Measurements from ENCODE around the gene SNPH. TPM values are rescaled to one million over a fixed set of nuclear protein-coding genes. Genes with fewer than 3 reads are reported as not detected.
A peak's percentile ranks its signal among the peaks of the same experiment; 100 is the strongest.
"Not testable (repeated sequence)": the region's sequence is repeated elsewhere in the genome, so short reads cannot be mapped to it uniquely, and the experiment has no call there.

The SNPH gene, protein sequence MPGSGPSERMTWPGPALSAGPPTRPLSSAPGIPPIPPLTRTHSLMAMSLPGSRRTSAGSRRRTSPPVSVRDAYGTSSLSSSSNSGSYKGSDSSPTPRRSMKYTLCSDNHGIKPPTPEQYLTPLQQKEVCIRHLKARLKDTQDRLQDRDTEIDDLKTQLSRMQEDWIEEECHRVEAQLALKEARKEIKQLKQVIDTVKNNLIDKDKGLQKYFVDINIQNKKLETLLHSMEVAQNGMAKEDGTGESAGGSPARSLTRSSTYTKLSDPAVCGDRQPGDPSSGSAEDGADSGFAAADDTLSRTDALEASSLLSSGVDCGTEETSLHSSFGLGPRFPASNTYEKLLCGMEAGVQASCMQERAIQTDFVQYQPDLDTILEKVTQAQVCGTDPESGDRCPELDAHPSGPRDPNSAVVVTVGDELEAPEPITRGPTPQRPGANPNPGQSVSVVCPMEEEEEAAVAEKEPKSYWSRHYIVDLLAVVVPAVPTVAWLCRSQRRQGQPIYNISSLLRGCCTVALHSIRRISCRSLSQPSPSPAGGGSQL
- total RNA-seq: 1 to 10 TPM in 3 of 4 donors, under 1 TPM in 1; 0.25 to 2.8 (median 2.1) TPM

DNA sequence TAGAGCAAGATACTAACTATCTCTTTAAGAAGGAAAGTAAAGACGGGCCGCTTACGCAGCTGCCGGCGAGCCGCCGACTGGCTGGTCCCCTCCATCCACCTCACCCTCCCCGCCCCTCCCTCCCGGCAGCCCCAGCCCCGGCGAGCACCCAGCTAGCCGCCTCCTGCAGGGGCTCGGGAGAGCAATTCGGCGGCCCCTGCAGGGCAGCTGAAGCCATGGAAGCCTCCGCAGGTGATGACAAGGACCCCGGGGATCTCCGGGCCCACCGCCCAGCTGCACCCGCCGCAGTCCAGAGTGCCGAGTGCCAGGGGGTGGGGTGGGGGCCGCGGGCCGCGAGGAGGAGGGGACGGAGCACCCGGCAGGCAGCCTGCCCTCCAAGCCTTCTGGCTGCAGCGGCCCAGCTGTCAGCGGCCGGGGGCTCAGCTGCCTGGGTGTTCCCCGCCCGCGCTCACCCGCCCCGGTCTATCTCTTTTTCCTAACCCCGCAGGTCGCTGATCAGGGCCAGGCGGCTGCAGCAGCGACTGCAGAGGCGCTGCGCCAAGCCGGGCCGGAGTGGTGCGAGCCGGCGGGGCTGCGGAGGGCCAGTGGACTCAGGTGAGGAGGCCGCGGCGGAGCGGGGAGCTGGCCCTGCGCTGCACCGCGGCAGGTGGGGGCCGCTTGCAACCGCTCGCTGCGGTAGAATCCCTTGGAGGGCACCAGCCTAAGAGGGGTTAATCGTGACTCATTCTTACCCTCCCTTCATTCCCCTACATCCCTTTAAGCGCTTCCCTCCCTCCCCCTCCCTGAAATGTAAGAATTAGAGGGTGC, at the start of gene SNPH:
Gene SNPH (plus strand): TSS at position 128 of the 807 bp plus-strand sequence. CDS start 29,946 bp downstream, outside the sequence.
- DNase-seq (ENCODE audit: low spot score in 2 of 2): peak; percentile 39 to 93
- intact Hi-C loops (cut with DNase I; ENCODE audit: low total_unique reads): no loop called here
- 0 to 1% methylated on average over 35 to 53 of the region's 61 CpGs for WGBS, 2 donors
- TF ChIP-seq, protein P1, sequence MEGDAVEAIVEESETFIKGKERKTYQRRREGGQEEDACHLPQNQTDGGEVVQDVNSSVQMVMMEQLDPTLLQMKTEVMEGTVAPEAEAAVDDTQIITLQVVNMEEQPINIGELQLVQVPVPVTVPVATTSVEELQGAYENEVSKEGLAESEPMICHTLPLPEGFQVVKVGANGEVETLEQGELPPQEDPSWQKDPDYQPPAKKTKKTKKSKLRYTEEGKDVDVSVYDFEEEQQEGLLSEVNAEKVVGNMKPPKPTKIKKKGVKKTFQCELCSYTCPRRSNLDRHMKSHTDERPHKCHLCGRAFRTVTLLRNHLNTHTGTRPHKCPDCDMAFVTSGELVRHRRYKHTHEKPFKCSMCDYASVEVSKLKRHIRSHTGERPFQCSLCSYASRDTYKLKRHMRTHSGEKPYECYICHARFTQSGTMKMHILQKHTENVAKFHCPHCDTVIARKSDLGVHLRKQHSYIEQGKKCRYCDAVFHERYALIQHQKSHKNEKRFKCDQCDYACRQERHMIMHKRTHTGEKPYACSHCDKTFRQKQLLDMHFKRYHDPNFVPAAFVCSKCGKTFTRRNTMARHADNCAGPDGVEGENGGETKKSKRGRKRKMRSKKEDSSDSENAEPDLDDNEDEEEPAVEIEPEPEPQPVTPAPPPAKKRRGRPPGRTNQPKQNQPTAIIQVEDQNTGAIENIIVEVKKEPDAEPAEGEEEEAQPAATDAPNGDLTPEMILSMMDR (IDR thresholded peaks at IDR 0.05): no peak
- no peak for TF ChIP-seq POLR2A (IDR thresholded peaks at IDR 0.05)
- H3K4me3 ChIP-seq (ENCODE audit: low read depth, poor library complexity, severe bottlenecking): peak within 1 kb of the TSS; percentile 22

DNA sequence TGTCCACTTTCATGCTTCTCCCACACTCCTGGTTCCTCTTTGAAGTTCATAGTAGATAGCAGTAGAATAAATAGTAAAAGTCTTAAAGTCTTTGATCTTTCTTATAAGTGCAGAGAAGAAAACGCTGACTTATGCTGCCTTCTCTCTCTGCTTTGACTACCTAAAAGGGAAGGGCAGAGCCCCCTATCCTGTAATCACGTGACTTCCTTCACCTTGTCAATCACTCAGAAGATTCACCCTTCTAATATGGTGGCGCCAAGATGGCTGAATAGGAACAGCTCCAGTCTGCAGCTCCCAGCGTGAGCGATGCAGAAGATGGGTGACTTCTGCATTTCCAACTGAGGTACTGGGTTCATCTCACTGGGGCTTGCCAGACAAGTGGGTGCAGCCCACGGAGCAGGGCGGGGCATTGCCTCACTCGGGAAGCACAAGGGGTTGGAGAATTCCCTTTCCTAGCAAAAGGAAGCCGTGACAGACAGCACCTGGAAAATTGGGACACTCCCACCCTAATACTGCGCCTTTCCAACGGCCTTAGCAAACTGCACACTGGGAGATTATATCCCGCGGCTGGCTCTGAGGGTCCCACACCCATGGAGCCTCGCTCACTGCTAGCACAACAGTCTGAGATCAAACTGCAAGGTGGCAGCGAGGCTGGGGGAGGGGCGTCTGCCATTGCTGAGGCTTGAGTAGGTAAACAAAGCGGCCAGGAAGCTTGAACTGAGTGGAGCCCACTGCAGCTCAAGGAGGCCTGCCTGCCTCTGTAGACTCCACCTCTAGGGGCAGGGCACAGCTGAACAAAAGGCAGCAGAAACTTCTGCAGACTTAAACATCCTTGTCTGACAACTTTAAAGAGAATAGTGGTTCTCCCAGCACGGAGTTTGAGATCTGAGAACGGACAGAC, 49.3 kb upstream of the SNPH start:
- H3K4me3 ChIP-seq (ENCODE audit: low read depth, poor library complexity, severe bottlenecking); intact Hi-C loops (cut with DNase I; ENCODE audit: low total_unique reads); DNase-seq (ENCODE audit: low spot score in 2 of 2): not testable (repeated sequence)
- WGBS, 2 donors: 82 to 84% methylated on average over 19 of the region's 19 CpGs

DNA sequence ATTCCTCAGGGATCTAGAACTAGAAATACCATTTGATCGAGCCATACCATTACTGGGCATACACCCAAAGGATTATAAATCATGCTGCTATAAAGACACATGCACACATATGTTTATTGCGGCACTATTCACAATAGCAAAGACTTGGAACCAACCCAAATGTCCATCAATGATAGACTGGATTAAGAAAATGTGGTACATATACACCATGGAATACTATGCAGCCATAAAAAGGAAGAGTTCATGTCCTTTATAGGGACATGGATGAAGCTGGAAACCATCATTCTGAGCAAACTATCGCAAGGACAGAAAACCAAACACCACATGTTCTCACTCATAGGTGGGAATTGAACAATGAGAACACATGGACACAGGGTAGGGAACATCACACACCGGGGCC, 43.3 kb upstream of the SNPH start:
- H3K4me3 ChIP-seq (ENCODE audit: low read depth, poor library complexity, severe bottlenecking); intact Hi-C loops (cut with DNase I; ENCODE audit: low total_unique reads); DNase-seq (ENCODE audit: low spot score in 2 of 2): not testable (repeated sequence)
- WGBS, 2 donors: 67 to 72% methylated on average over 4 of the region's 4 CpGs

DNA sequence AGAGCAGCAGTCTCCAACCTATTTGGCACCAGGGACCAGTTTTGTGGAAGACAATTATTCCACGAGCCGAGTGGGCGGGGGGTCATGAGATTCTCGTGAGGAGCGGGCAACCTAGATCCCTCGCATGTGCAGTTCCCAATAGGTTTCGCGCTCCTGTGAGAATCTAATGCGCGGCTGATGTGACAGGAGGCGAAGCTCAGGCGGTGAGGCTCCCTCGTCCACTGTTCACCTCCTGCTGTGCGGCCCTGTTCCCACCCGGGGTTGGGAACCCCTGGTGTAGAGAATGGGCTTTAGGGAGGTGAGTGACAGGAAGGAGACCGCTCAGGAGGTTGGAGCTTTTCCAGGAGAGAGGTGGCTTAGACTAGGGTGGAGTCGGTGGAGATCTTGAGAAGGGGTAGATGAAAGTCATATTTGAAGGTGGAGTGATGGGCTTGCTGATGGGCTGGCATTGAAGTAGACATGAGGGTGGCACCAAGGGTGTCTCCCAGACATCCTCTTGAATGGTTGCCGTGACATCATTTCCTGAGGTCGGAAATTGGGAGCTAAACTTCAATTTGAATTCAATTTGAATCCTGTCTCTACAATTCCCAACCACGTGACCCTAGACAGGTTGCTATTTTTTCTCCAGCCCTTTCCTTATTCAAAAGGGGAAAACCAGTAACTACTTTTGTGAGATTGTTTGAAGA, 41.7 kb upstream of the SNPH start:
- TF ChIP-seq, protein P1 (IDR thresholded peaks at IDR 0.05): no peak
- no peak for TF ChIP-seq POLR2A (IDR thresholded peaks at IDR 0.05)
- H3K4me3 ChIP-seq (ENCODE audit: low read depth, poor library complexity, severe bottlenecking): no peak overlapping the region
- intact Hi-C loops (cut with DNase I; ENCODE audit: low total_unique reads): no loop called here
- 77% methylated on average over 20 of the region's 20 CpGs for WGBS, 2 donors
- DNase-seq (ENCODE audit: low spot score in 2 of 2): no peak

DNA sequence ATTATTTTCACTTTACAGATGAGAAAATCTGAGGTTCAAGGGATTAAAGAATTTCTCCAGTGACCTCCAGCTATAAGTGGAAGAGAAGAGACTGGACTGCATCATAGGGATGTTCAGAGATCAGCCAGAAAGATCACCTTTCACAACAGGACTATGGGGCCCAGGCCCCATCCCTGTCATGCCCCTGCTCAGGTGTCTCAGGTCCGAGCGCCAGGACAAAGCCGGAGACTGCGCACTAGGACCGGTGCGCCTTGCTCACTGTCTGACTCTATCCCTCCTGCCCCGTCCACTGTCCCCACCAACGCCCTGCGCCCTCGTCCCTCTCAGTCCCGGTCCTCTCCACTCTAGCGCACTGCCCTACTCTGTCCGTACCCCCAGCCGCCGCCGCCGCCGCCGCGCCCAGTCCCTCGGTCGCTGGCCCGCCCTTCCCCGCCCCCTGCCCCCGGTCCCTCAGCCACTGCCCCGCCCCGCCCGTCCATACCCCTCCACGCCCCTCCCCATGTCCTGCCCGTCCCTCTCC, 40.8 kb upstream of the SNPH start:
- no peak overlapping the region for H3K4me3 ChIP-seq (ENCODE audit: low read depth, poor library complexity, severe bottlenecking)
- intact Hi-C loops (cut with DNase I; ENCODE audit: low total_unique reads): no loop called here
- WGBS, 2 donors: 1 to 5% methylated on average over 28 to 29 of the region's 30 CpGs
- no peak for TF ChIP-seq POLR2A (IDR thresholded peaks at IDR 0.05)
- TF ChIP-seq, protein P1 (IDR thresholded peaks at IDR 0.05): no peak
- no peak for DNase-seq (ENCODE audit: low spot score in 2 of 2)
